K562 (cell line): ENCODE data around the gene PELI1. TPM values are rescaled to one million over a fixed set of nuclear protein-coding genes. Genes with fewer than 3 reads are reported as not detected.

Experiments used
- ARNT ChIP-seq, 2 experiments: fragments of 450-650 bp; IDR thresholded peaks; 2 replicates each; pipeline ENCODE4 v1.6.1; 2016; ENCODE audit warnings: mild to moderate bottlenecking in 1 of 2
- CC2D1A ChIP-seq: fragments of 450-650 bp; IDR thresholded peaks from 2 replicates; pipeline ENCODE4 v1.6.1; 2017; ENCODE audit warnings: mild to moderate bottlenecking
- EGR1 ChIP-seq: fragments of 450-650 bp; conservative IDR thresholded peaks from 2 replicates; pipeline ENCODE4 v1.6.1; 2017; ENCODE audit warnings: mild to moderate bottlenecking
- ESRRB ChIP-seq: fragments of 250-450 bp; sonication (Bioruptor Pico); IDR thresholded peaks from 2 replicates; pipeline ENCODE4 v1.5.0; 2020; ENCODE audit warnings: mild to moderate bottlenecking, moderate library complexity, borderline replicate concordance
- FOXK2 ChIP-seq, 2 experiments: fragments of 450-650 bp; IDR thresholded peaks in 1 of 2; conservative IDR thresholded peaks in 1 of 2; 2 replicates each; pipeline ENCODE4 v1.6.1; 2016; ENCODE audit warnings: low read depth in 2 of 2, mild to moderate bottlenecking in 1 of 2
- FUS ChIP-seq: fragments of 200-400 bp; formaldehyde crosslinking; optimal IDR thresholded peaks from 2 replicates; pipeline ENCODE3; 2017; ENCODE audit warnings: low read depth, low read length
- HDAC6 ChIP-seq: IDR thresholded peaks from 2 replicates; pipeline ENCODE4 v1.6.1; 2012; ENCODE audit warnings: low read depth, mild to moderate bottlenecking, control low read depth, inconsistent platforms, low read length, moderate library complexity
- TRIM24 ChIP-seq, 2 experiments: fragments of 450-650 bp; IDR thresholded peaks; 2 replicates each; pipeline ENCODE4 v1.6.1; 2016
- WHSC1 ChIP-seq: IDR thresholded peaks from one replicate; pipeline ENCODE4 v1.6.1; 2012; ENCODE audit warnings: low read length, control low read depth, inconsistent platforms
- ZNF586 ChIP-seq: fragments of 450-650 bp; formaldehyde crosslinking; conservative IDR thresholded peaks from 2 replicates; pipeline ENCODE4 v1.4.0; 2020; ENCODE audit warnings: mild to moderate bottlenecking, moderate library complexity
- polyA plus RNA-seq, 8 experiments: library from polyadenylated mRNA; depleted of rRNA in 4 of 8; stranded (reverse) in 5 of 8; unstranded in 3 of 8; fragments of >200 nt; fragmentation: Nextera tagmentation in 2 of 8; fragmentation: Illumina TruSeq in 1 of 8; extraction: Ambion mirVana in 2 of 8; extraction: Trizol in 1 of 8; gene quantifications; 2 replicates each; pipeline versions ENCODE4 v1.2.1 to v1.2.3, GENCODE V29; 2011 to 2014; ENCODE audit warnings: inconsistent platforms in 1 of 8, missing spikeins in 1 of 8
- total RNA-seq, 7 experiments: library from RNA; depleted of rRNA in 6 of 7; stranded (reverse); fragments of >200 nt in 6 of 7; fragmentation: Illumina TruSeq in 2 of 7; extraction: Trizol in 2 of 7; gene quantifications; 2 replicates each; pipeline versions ENCODE4 v1.2.1 to v1.2.3, GENCODE V29; 2011 to 2021; ENCODE audit warnings: low replicate concordance in 1 of 7
- TF ChIP-seq, protein P1 (sequence below): fragments of 450-650 bp; IDR thresholded peaks from 2 replicates; pipeline ENCODE4 v1.6.1; 2018; ENCODE audit warnings: mild to moderate bottlenecking, low read depth; ENCODE audit not compliant: partially characterized antibody
- TF ChIP-seq, protein P2 (sequence below): fragments of 250-450 bp; sonication (Bioruptor Pico); IDR thresholded peaks from 2 replicates; pipeline ENCODE4 v1.5.0; 2021; ENCODE audit warnings: mild to moderate bottlenecking, borderline replicate concordance
- TF ChIP-seq, protein P3 (sequence below): IDR thresholded peaks from 2 replicates; pipeline ENCODE4 v1.6.1; 2012; ENCODE audit warnings: low read depth, low read length, improper control_type of control experiment, borderline replicate concordance
- TF ChIP-seq, protein P4 (sequence below): fragments of 450-650 bp; IDR thresholded peaks from 2 replicates; pipeline ENCODE4 v1.6.1; 2016; ENCODE audit warnings: mild to moderate bottlenecking
- TF ChIP-seq, protein P5 (sequence below): fragments of 250-450 bp; sonication (Bioruptor Pico); IDR thresholded peaks from 2 replicates; pipeline ENCODE4 v1.9.0; 2021; ENCODE audit warnings: mild to moderate bottlenecking, inconsistent platforms

The PELI1 gene
- total and polyA plus RNA-seq, 9 of the 15 experiments (the other 6 are each of a cell fraction or from before 2014, with no cell fraction given), result 3.3 to 19.2 (median 12.5) TPM

DNA sequence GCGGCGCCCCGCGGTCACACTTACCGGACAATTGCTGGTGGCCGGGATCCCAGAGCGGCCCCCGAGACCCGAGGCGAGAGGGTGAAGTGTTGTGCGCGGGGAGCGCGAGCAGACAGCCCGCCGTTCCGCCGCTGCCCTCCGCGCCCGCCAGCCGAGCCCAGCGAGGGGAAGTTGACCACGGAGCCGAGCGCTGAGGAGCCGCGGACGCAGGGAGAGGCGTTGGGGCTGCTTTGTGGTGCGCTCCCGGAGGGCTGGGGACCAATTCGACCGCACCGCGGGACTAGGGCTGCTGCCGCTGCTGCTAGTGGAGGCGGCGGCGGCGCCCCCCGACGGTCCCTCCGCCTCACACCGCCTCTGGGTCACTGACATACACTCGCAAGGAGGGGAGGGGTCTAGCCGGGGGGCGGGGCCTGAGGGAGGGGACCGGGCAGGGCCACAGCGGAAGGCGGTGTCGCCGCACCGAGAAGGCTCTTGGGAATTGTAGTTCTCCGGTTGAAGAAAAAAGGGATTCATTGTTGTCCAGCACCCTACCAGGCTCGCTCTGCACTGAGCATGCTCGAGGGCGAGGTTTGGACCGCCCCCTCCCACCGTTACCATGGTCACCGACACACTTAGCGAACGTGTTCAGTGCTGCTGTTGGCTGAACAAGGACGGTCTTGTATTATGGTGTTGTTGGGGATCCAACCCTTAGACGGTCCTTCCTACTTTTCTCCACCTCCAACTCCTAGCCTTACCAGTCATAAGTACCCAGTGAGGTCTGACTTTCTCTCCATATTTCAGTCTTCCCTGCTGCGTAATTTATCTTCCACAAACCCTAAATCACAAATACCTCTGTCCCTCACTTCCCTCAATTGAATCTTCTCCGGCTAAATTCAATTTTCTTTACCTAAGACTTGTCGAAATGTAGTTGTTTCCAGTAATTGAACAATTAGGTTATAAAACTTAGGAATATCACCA is at the start of gene PELI1 (continued):
- TF ChIP-seq ZNF586 (CRISPR knock-in tag) (no peak), WHSC1 (no peak), EGR1 (peak; percentile 62), ESRRB (no peak), FOXK2 (conservative IDR thresholded peaks at IDR 0.05 in 1 of 2, IDR thresholded peaks at IDR 0.05 in 1 of 2; ENCODE audit: low read depth in 2 of 2) (no peak; a peak in 1 of 4 replicates), HDAC6 (0 out of 2 replicates have a peak, but pooled peaks have one; percentile 42), TRIM24 (IDR thresholded peaks at IDR 0.05) (peak in 1 of 2 experiments; percentile 64; a peak in 2 of 4 replicates), FUS (no peak), CC2D1A (no peak), ARNT (IDR thresholded peaks at IDR 0.05) (peak in 1 of 2 experiments; percentile 51; a peak in 1 of 4 replicates)
- TF ChIP-seq, protein P1, sequence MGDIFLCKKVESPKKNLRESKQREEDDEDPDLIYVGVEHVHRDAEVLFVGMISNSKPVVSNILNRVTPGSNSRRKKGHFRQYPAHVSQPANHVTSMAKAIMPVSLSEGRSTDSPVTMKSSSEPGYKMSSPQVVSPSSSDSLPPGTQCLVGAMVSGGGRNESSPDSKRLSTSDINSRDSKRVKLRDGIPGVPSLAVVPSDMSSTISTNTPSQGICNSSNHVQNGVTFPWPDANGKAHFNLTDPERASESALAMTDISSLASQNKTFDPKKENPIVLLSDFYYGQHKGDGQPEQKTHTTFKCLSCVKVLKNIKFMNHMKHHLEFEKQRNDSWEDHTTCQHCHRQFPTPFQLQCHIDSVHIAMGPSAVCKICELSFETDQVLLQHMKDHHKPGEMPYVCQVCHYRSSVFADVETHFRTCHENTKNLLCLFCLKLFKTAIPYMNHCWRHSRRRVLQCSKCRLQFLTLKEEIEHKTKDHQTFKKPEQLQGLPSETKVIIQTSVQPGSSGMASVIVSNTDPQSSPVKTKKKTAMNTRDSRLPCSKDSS, result no peak
- TF ChIP-seq, protein P2, sequence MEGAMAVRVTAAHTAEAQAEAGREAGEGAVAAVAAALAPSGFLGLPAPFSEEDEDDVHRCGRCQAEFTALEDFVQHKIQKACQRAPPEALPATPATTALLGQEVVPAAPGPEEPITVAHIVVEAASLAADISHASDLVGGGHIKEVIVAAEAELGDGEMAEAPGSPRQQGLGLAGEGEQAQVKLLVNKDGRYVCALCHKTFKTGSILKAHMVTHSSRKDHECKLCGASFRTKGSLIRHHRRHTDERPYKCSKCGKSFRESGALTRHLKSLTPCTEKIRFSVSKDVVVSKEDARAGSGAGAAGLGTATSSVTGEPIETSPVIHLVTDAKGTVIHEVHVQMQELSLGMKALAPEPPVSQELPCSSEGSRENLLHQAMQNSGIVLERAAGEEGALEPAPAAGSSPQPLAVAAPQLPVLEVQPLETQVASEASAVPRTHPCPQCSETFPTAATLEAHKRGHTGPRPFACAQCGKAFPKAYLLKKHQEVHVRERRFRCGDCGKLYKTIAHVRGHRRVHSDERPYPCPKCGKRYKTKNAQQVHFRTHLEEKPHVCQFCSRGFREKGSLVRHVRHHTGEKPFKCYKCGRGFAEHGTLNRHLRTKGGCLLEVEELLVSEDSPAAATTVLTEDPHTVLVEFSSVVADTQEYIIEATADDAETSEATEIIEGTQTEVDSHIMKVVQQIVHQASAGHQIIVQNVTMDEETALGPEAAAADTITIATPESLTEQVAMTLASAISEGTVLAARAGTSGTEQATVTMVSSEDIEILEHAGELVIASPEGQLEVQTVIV (CRISPR knock-in tag), result no peak
- TF ChIP-seq, protein P3, sequence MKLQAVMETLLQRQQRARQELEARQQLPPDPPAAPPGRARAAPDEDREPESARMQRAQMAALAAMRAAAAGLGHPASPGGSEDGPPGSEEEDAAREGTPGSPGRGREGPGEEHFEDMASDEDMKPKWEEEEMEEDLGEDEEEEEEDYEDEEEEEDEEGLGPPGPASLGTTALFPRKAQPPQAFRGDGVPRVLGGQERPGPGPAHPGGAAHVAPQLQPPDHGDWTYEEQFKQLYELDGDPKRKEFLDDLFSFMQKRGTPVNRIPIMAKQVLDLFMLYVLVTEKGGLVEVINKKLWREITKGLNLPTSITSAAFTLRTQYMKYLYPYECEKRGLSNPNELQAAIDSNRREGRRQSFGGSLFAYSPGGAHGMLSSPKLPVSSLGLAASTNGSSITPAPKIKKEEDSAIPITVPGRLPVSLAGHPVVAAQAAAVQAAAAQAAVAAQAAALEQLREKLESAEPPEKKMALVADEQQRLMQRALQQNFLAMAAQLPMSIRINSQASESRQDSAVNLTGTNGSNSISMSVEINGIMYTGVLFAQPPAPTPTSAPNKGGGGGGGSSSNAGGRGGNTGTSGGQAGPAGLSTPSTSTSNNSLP, result no peak
- TF ChIP-seq, protein P4, sequence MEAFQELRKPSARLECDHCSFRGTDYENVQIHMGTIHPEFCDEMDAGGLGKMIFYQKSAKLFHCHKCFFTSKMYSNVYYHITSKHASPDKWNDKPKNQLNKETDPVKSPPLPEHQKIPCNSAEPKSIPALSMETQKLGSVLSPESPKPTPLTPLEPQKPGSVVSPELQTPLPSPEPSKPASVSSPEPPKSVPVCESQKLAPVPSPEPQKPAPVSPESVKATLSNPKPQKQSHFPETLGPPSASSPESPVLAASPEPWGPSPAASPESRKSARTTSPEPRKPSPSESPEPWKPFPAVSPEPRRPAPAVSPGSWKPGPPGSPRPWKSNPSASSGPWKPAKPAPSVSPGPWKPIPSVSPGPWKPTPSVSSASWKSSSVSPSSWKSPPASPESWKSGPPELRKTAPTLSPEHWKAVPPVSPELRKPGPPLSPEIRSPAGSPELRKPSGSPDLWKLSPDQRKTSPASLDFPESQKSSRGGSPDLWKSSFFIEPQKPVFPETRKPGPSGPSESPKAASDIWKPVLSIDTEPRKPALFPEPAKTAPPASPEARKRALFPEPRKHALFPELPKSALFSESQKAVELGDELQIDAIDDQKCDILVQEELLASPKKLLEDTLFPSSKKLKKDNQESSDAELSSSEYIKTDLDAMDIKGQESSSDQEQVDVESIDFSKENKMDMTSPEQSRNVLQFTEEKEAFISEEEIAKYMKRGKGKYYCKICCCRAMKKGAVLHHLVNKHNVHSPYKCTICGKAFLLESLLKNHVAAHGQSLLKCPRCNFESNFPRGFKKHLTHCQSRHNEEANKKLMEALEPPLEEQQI, result no peak
- TF ChIP-seq, protein P5, sequence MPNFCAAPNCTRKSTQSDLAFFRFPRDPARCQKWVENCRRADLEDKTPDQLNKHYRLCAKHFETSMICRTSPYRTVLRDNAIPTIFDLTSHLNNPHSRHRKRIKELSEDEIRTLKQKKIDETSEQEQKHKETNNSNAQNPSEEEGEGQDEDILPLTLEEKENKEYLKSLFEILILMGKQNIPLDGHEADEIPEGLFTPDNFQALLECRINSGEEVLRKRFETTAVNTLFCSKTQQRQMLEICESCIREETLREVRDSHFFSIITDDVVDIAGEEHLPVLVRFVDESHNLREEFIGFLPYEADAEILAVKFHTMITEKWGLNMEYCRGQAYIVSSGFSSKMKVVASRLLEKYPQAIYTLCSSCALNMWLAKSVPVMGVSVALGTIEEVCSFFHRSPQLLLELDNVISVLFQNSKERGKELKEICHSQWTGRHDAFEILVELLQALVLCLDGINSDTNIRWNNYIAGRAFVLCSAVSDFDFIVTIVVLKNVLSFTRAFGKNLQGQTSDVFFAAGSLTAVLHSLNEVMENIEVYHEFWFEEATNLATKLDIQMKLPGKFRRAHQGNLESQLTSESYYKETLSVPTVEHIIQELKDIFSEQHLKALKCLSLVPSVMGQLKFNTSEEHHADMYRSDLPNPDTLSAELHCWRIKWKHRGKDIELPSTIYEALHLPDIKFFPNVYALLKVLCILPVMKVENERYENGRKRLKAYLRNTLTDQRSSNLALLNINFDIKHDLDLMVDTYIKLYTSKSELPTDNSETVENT, result peak; percentile 58; the same call in 1 of the 2 replicates
